C4-2B (cell line): ENCODE measurements around the gene TEAD2.

Experiments used
- CTCF ChIP-seq: fragments of 450-650 bp; conservative IDR thresholded peaks from 2 replicates; pipeline ENCODE4 v1.5.1; 2017; ENCODE audit warnings: mild to moderate bottlenecking
- ZFX ChIP-seq: fragments of 450-650 bp; IDR thresholded peaks from 2 replicates; pipeline ENCODE4 v1.6.1; 2017

- no peak for TF ChIP-seq CTCF
- TF ChIP-seq ZFX = no peak
These were observed 30.6 kb downstream of the TEAD2 start for GRCh38 chr19:49331616-49332055.
